Activated T-helper 2 cell treated with anti-CD3 and anti-CD28 coated beads, Interferon-gamma antibody, Interleukin-2, Interleukin-4, amounts not matched to agents 10 μg/mL and 5 μg/mL and 100 μg/mL, durations not matched to agents 14 hours and 24 hours and 36 hours (primary cell): Measurements from ENCODE around the gene TXLNA. TPM values are rescaled to one million over a fixed set of nuclear protein-coding genes. Genes with fewer than 3 reads are reported as not detected.

Experiments
- DNase-seq: peaks from one replicate; pipeline ENCODE4 v3.0.0; 2021; ENCODE audit warnings: low spot score
- H3K27ac Mint-ChIP-seq: one replicate; pipeline ENCODE4 v1.8.0; 2021; ENCODE audit warnings: mixed read lengths
- H3K27me3 Mint-ChIP-seq: one replicate; pipeline ENCODE4 v1.8.0; 2021; ENCODE audit warnings: low read depth, mixed read lengths
- H3K36me3 Mint-ChIP-seq: one replicate; pipeline ENCODE4 v1.8.0; 2021; ENCODE audit warnings: low read depth, mixed read lengths
- H3K4me1 Mint-ChIP-seq: one replicate; pipeline ENCODE4 v1.8.0; 2021; ENCODE audit warnings: low read depth, mixed read lengths
- H3K4me3 Mint-ChIP-seq: one replicate; pipeline ENCODE4 v1.8.0; 2021; ENCODE audit warnings: low read depth, mild to moderate bottlenecking, moderate library complexity, mixed read lengths
- H3K9me3 Mint-ChIP-seq: one replicate; pipeline ENCODE4 v1.8.0; 2021; ENCODE audit warnings: mixed read lengths
- intact Hi-C: fragments of 100-400 bp; cut with micrococcal nuclease; formaldehyde crosslinking; loops from one replicate; pipeline ENCODE4 v1.15.1; 2023
- total RNA-seq: library from RNA; stranded (reverse); gene quantifications from 2 replicates; pipeline ENCODE4 v1.2.3, GENCODE V29; 2022

TXLNA gene
- total RNA-seq, 1 donor from 2014 or later, result 101 TPM

DNA sequence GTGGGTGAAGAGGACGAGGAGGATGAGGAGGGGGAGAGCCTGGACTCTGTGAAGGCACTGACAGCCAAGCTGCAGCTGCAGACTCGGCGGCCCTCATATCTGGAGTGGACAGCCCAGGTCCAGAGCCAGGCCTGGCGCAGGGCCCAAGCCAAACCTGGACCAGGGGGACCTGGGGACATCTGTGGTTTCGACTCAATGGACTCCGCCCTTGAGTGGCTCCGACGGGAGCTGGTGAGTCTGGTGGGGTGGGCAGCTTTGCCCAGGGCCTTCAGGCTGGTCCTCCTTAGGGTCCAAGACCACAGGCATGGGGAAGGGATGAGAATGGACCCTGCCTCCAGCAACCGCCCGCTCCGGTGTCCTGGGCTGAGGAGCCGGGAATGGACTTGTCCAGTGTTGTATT is 68.0 kb downstream of the TXLNA start:
- intact Hi-C loops, result no loop called here
- no peaks in the 10 kb centered on the region for H3K27me3 Mint-ChIP-seq
- DNase-seq, result no peak
- peak overlapping the region; percentile 94 for H3K27ac Mint-ChIP-seq
- peaks cover 10% of the 10 kb centered on the region for H3K36me3 Mint-ChIP-seq
- H3K4me3 Mint-ChIP-seq, result peak overlapping the region; percentile 66
- peaks cover 34% of the 10 kb centered on the region for H3K4me1 Mint-ChIP-seq
- H3K9me3 Mint-ChIP-seq, result no peaks in the 10 kb centered on the region

Other genes starting within 250 kb of the TXLNA start
- 313 and 334 TPM in 2 replicates for gene PTP4A2, start 241.3 kb upstream of the TXLNA start, total RNA-seq
- 177 and 178 TPM in 2 replicates for gene KHDRBS1, start 165.8 kb upstream of the TXLNA start, total RNA-seq
- 32.5 and 34.5 TPM in 2 replicates for gene TMEM39B, start 106.7 kb upstream of the TXLNA start, total RNA-seq
- gene KPNA6, start 71.6 kb upstream of the TXLNA start, total RNA-seq, result 81.2 and 84.0 TPM in 2 replicates
- gene CCDC28B, start 20.9 kb downstream of the TXLNA start, total RNA-seq, result 39.1 and 44.0 TPM in 2 replicates
- 5.0 and 5.4 TPM in 2 replicates for gene IQCC, start 26.0 kb downstream of the TXLNA start, total RNA-seq
- 0.14 TPM in 1 of 2 replicates, not detected in the other for gene DCDC2B, start 29.4 kb downstream of the TXLNA start, total RNA-seq
- gene TMEM234, start 42.7 kb downstream of the TXLNA start, total RNA-seq, result 10.7 and 12.1 TPM in 2 replicates
- 287 and 293 TPM in 2 replicates for gene EIF3I, start 42.7 kb downstream of the TXLNA start, total RNA-seq
- gene FAM167B, start 67.5 kb downstream of the TXLNA start, total RNA-seq, result 0.78 and 0.80 TPM in 2 replicates
- gene LCK, start 71.6 kb downstream of the TXLNA start, total RNA-seq, result 221 and 232 TPM in 2 replicates
- gene HDAC1, start 112.4 kb downstream of the TXLNA start, total RNA-seq, result 179 and 195 TPM in 2 replicates
- 42.5 and 45.0 TPM in 2 replicates for gene MARCKSL1, start 156.6 kb downstream of the TXLNA start, total RNA-seq
- gene FAM229A, start 182.8 kb downstream of the TXLNA start, total RNA-seq, result 5.4 and 6.1 TPM in 2 replicates
- gene TSSK3, start 182.9 kb downstream of the TXLNA start, total RNA-seq, result 1.1 TPM in 2 replicates
- 48.9 and 54.3 TPM in 2 replicates for gene BSDC1, start 214.8 kb downstream of the TXLNA start, total RNA-seq